IPS-18c (cell line): Measurements from ENCODE around the gene PTTG2.

ENCODE experiments used
- H3K4me3 ChIP-seq: 2 replicates; pipeline ENCODE4 v1.7.0; 2013; ENCODE audit warnings: low read depth, mild to moderate bottlenecking, low read length, moderate library complexity; ENCODE audit not compliant: insufficient read depth
- H3K9me3 ChIP-seq: one replicate; pipeline ENCODE4 v1.6.1; 2013; ENCODE audit warnings: mild to moderate bottlenecking, low read length, moderate library complexity; ENCODE audit not compliant: control insufficient read depth, insufficient read depth

The PTTG2 gene

DNA sequence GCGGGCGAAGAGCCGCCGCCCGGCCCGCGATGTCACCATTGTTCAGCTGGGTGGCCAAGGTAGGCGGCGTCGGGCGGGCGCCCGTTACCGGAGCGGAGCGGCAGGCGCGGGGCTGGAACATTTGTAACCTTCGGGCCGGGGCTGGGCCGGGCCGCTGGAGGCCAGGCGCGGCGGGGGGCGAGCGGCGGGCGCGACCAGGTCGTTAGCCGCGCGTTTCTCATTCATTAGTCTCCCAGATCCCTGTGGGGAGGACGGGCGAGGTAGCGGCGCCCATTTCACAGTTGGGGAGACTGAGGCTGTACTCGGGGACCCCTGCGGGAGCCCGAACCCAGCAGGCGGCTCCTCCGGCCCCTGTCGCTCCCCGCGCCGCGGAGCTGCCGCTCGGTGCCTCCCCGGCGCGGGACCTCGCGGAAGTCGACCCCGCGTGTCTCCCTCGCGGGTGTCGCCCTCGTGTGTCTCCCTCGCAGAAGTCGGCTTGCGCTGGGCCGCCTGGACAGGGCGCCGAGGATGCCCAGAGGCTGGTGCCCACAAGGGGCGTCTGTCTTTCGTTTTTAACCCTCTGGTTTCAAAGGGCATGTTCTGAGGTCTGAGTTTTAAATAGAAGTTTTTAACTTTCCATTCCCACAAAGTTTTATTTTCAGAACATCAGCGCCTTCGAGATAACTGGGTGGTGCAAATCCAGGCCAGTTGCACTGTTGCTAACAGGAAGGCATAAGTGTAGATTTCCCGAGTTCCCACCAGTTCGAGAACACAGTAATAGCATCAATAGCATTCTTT lies 17.5 kb downstream of the PTTG2 start:
- Histone ChIP-seq H3K9me3 (no peaks in the 10 kb centered on the region), H3K4me3 (peak overlapping the region; percentile 73)

- peak overlapping the region; percentile 73 for H3K4me3 ChIP-seq
- no peaks in the 10 kb centered on the region for H3K9me3 ChIP-seq
These were observed 18.2 kb downstream of the PTTG2 start for GRCh38 chr4:37978248-37978924.

DNA sequence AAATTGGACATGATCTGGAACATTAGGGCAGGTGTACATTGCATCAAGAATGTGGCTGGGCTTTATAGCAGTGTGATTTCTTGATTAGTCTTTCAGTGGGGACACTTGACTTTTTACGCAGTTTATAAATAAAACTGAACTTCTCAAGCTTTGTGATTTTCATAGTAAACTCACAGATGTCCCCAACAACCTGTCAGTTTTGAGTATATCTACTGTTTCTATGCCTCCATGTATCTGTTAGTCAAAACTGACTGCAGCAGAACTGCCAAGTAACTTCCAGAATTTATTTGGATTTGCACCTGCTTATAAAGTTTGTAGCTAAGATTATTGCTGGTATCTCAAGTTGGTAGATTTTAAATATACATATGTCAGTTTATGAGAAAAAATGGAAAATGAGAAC lies 20.0 kb downstream of the PTTG2 start:
- H3K9me3 ChIP-seq = no peaks in the 10 kb centered on the region
- no peak overlapping the region for H3K4me3 ChIP-seq

DNA sequence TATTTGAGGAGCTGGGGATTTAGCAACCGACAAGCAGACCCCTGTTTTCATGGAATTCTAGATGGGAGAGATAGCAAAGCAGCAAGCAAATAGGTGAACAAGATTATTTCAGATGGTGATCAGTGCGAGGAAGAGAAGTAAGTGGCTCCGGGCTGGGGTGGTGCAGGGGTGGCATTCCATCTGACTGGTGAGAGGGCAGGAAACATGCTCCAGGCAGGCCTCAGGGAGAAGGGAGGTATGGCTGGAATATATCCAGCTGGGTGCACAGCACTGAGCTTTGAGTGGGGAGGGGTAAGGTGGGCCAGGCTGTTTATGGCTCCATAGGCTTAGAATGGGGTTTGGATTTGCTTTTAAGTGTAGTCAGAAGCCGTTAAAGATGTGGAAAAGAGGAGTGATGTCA lies 21.2 kb downstream of the PTTG2 start:
- Histone ChIP-seq H3K9me3 (no peaks in the 10 kb centered on the region), H3K4me3 (no peak overlapping the region)

DNA sequence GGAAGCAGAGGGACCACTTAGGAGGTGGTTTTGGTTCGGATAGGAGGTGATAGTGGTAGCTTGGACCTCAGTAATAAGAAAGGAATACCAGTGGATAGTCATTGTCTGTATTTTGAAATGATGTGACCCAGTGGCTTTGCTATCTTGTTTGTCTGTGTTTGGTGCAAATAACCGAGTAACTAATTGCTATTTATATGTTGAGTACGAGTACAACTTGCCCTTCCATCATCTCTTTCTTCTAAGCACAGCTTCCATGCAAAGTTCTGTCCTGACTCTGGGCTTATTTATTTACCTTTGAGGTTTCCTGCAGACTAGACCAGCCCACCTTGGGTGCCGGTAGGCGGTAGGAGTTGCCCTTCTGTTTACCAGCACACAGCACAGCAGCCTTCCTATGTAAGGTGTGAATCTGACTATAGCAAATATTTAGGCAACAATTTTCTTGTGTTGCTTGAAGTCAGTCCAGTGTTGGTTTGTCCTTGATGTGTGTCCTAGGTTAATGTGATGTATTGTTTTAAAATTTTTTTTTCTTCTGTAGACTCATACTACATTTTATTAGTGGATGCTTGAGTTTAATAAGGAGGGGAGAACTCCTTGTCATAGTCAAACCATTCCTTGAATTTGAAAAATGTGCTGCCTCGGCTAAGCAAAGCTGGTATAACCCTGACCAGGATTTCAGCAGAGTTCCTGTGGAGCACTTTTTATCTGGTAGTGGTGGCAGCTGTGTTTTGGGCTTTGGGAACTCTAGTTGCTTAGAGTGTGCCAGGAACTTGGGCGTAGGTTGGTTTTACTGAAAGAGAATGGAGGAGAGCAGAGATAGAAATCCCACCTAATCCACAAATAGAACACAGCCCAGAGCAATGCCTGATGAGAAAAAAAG lies 21.9 kb downstream of the PTTG2 start:
- Histone ChIP-seq H3K9me3 (no peaks in the 10 kb centered on the region), H3K4me3 (no peak overlapping the region)

- Histone ChIP-seq H3K4me3 (no peak overlapping the region), H3K9me3 (no peaks in the 10 kb centered on the region)
These were observed 22.5 kb downstream of the PTTG2 start for GRCh38 chr4:37982736-37983135.

GRCh38 chr4:37983951-37984350 lies 23.8 kb downstream of the PTTG2 start:
- Histone ChIP-seq H3K4me3 (no peak overlapping the region), H3K9me3 (no peaks in the 10 kb centered on the region)

DNA sequence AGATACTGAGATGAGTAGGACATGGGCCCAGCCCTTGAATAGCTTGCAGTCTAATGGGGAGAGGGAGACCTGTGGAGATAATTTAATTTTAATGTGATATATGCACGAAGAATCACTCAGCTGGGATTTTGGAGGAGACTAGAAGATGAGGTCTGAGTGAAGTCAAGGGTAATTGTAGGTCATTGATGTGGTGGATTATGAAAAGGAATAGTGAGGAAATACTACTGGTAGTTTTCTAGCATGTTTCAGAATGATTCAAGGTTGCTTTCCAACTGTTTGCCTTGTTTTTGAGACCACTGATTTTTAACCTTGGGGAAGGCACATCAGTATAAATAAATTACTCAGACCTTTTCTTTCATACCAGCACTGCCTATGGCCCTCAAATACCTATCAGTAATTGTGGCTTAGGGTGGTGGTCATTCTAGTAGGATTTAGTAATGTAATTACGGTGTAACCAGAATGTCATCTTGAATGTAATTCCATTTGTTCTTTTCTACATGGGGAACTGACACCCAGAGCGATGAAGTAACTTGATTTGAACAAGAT lies 25.6 kb downstream of the PTTG2 start:
- H3K4me3 ChIP-seq = no peak overlapping the region
- no peaks in the 10 kb centered on the region for H3K9me3 ChIP-seq

GRCh38 chr4:37988670-37989069 lies 28.5 kb downstream of the PTTG2 start:
- H3K4me3 ChIP-seq = no peak overlapping the region
- no peaks in the 10 kb centered on the region for H3K9me3 ChIP-seq

DNA sequence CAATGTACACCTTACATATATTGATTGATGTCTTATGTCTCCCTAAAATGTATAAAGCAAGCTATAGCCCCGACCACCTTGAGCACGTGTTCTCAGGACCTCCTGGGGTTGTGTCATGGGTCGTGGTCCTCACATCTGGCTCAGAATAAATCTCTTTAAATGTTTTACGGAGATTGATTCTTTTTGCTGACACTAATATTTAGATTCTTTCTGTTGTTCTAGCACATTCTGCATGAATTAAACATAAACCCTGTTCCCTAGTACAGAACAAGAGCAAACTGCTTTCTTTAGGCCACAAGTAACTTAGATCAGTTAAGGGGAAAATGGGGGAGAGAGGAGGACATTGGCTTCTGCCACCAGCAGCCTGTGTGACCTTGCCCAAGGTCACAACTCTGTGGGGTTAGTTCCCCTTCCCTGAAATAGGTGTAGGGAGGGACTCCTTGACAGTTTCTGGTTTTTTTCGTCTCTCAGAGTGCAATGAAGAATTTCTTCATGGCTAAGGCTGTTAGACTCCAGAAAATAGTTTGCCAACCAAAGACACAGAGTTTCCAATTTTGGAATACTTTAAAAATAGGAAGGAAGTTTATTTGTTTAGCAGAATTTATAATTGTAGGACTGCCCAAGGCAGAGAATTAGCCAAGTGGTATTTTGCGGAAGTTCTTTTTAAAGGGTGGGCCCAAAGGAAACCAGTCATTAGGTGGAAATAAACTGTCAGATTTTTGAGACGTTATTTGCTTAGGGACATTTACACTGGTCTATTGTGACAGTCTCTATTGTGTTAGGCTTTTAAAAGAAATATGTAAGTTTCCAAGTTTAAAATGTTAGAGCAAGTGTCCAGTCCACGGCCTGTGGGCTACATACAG lies 29.4 kb downstream of the PTTG2 start:
- no peak overlapping the region for H3K4me3 ChIP-seq
- H3K9me3 ChIP-seq = no peaks in the 10 kb centered on the region

DNA sequence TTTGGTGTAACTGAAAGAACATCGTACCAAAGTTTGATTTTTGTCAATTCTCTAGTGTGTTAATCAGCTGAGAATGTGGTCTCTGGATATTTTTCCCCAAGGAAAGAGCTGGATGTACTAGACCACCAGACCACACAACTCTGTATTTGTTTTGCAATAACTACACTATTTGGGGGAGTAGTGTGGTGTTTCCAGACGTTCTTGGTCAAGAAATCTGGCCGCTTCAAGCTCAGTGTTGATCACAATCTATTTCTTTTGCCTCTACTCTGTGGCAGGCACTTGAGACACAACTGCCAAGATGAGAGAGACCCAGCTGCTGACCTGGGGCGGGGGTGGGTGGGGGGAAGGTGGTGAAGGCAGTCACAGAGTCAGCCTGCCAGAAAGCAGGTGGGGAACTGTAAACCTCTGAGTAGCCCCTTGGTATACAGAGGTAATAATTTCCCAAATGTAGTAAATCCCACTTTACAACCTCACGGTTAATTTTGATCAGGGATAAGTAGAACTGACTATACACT lies 30.6 kb downstream of the PTTG2 start:
- Histone ChIP-seq H3K9me3 (no peaks in the 10 kb centered on the region), H3K4me3 (no peak overlapping the region)

DNA sequence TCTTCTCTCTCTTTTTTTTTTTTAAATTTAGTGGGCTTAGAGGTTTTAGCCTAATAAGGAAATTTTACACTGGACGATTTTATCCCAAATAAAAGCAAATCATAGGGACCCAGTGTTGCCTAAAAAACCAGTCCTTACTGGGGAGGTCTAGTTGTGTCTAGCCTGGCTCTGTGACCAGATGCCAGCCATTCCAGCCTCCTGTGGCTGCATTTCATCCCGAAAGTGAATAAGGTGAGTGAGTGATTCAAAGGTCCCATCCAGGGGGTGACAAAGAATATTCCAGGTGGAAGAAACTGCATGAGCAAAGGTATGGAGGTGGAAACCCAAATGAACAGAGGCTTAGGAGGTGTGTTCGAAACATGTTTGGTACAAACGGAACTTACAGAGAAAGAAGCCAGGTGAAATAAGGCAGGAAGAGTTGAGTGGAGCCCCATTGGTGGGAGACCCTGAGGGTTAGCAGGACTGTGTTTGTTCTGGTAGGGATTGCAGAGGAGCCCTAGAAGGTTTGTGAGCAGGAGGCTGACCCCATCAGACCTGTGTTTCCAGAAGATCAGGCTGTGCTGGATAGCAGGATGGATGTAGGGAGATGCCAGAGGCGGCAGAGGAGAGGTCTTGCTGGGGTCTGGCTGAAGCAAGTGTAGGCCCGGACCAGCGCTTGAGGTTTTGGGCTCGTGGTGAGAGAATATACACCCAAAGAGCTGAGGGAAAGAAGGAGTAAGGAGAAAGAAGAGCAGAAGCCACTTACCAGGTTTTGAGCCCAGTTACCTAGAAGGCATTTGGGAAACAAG lies 31.6 kb downstream of the PTTG2 start:
- no peaks in the 10 kb centered on the region for H3K9me3 ChIP-seq
- H3K4me3 ChIP-seq = no peak overlapping the region

- no peak overlapping the region for H3K4me3 ChIP-seq
- no peaks in the 10 kb centered on the region for H3K9me3 ChIP-seq
These were observed 33.6 kb downstream of the PTTG2 start for GRCh38 chr4:37993806-37994205.

DNA sequence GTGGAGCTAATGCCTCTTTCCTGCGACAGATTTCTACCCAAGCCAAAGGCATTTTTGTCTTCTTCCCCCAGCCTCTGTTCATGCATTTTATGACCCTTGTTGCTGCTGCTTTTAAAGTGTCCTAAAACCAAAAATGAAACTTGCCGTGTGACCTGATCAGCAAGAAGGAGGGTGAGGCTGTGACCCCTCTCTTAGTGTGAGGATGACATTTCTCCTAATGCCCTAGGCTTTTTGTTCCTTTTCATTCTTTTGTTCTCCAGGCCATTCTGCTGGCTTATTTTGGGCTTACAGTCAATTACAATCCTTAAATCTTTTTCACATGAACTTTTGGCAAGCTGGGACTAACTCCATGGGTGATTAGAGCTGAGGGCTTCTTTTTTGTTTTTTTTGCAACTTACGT lies 34.4 kb downstream of the PTTG2 start:
- H3K9me3 ChIP-seq = no peaks in the 10 kb centered on the region
- H3K4me3 ChIP-seq = no peak overlapping the region

- Histone ChIP-seq H3K4me3 (no peak overlapping the region), H3K9me3 (no peaks in the 10 kb centered on the region)
These were observed 35.2 kb downstream of the PTTG2 start for GRCh38 chr4:37995299-37995821.
